IPS-NIHi7 (cell line): ENCODE data around the gene FOXP1.

Source experiments
- DNase-seq: peaks from one replicate; pipeline ENCODE4 v3.0.0; 2012; ENCODE audit warnings: mixed read lengths; ENCODE audit errors: extremely low spot score

The FOXP1 gene

GRCh38 chr3:71104556-71104955, 479.0 kb downstream of the FOXP1 start:
- DNase-seq: no peak

- no peak for DNase-seq
Observed at GRCh38 chr3:71104121-71104541, 479.4 kb downstream of the FOXP1 start.

GRCh38 chr3:71103430-71103921, 480.1 kb downstream of the FOXP1 start:
- DNase-seq: no peak

- DNase-seq: no peak
Observed at GRCh38 chr3:71102111-71102983, 481.2 kb downstream of the FOXP1 start.

- no peak for DNase-seq
Observed at GRCh38 chr3:71101626-71102025, 481.9 kb downstream of the FOXP1 start.

GRCh38 chr3:71101014-71101413, 482.5 kb downstream of the FOXP1 start:
- DNase-seq: no peak

GRCh38 chr3:71099997-71100719, 483.4 kb downstream of the FOXP1 start:
- no peak for DNase-seq

- DNase-seq: no peak
Observed at GRCh38 chr3:71097557-71097956, 486.0 kb downstream of the FOXP1 start.

- no peak for DNase-seq
Observed at GRCh38 chr3:71095511-71096291, 487.8 kb downstream of the FOXP1 start.

GRCh38 chr3:71094658-71095209, 488.8 kb downstream of the FOXP1 start:
- no peak for DNase-seq

- DNase-seq: no peak
Observed at GRCh38 chr3:71092665-71093064, 490.9 kb downstream of the FOXP1 start.

- no peak for DNase-seq
Observed at GRCh38 chr3:71090207-71090606, 493.3 kb downstream of the FOXP1 start.

GRCh38 chr3:71089271-71089847, 494.2 kb downstream of the FOXP1 start:
- no peak for DNase-seq

GRCh38 chr3:71088742-71089141, 494.8 kb downstream of the FOXP1 start:
- no peak for DNase-seq

- DNase-seq: no peak
Observed at GRCh38 chr3:71088019-71088708, 495.4 kb downstream of the FOXP1 start.

- DNase-seq: no peak
Observed at GRCh38 chr3:71087143-71088018, 496.1 kb downstream of the FOXP1 start.

GRCh38 chr3:71086777-71087142, 496.8 kb downstream of the FOXP1 start:
- DNase-seq: no peak

GRCh38 chr3:71083726-71084131, 499.8 kb downstream of the FOXP1 start:
- DNase-seq: no peak

- no peak for DNase-seq
Observed at GRCh38 chr3:71082833-71083232, 500.7 kb downstream of the FOXP1 start.
